ENCODE data around the gene GAS7.
"Not testable (repeated sequence)": the region's sequence is repeated elsewhere in the genome, so short reads cannot be mapped to it uniquely, and the experiment has no call there.

Gene GAS7

DNA sequence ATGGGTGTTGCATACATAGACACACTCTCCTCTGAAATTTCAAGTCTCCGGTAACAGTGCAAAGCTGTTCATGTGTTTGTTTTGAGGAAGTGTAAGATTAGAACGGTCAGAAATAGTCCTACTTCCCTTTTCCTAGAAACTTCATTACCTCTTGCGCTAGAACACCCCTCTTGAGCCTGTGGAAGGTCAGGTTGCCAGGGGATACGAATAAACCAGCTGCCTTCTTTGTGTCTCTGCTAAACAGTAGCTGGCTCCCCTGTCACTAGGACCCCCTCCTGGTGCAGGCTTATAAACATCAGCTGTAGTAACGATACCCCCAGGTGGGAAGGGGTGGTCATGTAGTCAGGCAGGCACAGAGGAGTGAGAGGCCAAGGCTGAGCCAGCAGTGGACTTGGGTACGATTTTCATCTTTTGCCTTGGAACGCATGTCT, 179.9 kb downstream of the GAS7 start:
- DNase-seq (ENCODE audit: low read depth): no peak

DNA sequence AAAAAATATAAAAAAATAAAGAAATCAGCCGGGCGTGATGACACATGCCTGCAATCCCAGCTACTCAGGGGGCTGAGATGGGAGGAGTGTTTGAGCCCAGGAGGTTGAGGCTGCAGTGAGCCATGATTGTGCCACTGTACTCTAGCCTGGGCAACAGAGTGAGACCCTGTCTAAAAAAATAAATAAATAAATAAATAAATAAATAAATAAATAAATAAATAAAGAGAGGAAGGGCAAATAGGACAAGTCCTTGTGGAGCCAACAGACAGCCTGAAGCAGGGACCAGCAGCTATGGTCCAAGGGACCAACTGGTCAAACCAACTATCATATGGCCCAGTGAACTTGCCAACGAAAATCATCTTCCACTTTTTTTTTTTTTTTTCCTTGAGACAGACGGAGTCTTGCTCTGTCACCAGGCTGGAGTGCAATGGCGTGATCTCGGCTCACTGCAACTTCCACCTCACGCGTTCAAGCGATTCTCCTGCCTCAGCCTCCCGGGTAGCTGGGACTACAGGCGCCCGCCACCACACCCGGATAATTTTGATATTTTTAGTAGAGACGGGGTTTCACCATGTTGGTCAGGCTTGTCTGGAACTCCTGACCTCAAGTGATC, 181.3 kb downstream of the GAS7 start:
- DNase-seq (ENCODE audit: low read depth): not testable (repeated sequence)

DNA sequence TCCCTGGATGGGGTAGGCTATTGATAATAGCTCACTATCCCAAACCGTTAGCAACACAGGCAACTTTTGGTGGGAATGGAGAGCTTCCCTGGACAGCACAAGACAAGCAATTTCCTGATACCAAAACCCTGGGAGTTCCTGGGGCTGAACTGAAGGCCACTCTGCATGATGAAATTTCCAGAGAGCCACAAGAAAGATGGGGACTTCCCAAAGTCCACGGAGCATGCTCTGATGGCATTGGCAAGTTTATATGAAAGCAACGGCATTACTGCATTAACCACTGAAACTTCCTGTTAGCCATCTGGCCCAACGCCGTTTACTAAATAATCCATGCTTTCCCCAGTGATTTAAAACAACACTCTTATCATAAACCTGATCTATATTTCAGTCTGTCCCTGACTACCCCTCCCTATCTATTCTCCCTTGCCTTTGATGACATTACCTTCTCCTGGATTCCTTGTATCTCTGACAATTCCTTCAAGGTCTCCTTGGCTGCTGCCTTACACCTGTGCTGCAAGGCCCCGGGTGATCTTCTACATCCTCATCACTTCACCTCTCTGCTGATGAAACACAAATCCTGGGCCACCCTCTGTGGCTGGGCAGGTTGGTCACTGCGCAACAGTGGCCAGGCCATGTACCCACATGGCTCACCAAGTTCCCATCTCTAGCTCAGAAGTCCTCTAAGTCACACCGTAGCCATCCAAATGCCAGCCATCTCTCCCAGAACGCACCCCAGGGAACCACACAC, 184.9 kb downstream of the GAS7 start:
- no peak for DNase-seq (ENCODE audit: low read depth)

DNA sequence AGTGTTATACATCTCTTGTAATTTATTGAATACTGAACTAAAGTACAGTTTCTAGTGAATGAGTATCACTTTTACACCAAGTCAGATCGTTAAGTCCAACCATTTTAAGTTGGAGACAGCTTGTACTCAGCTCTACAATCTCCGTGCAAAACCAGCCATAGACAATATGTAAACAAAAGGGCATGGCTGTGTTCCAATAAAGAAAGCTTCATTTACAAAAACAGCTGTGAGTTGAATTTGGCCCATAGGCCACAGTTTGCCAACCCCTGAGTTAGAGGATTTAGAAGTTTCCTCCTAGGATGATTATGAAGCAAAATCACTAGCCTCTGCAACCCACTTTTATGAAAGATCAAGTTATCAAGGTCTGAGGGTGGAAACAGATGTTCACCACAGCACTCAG, 187.7 kb downstream of the GAS7 start:
- no peak for DNase-seq (ENCODE audit: low read depth)

DNA sequence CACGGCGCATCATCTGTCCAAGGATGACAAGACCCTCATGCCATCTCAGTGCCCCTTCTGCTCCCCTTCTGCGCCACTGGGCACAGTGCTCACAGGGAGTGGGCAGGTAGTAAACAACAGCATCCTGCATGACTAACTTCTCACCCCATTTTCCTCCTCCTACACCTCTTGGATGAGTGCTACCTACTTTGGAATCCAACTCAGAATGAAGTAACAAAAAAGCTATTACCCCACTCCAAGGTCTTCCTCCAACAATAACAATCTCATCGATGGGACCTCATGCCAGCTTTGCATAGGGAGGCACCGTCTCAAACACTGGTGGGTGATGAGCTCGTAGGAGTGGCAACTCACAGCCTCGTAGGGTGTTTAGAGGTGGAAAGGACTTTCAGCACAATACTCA, 194.7 kb downstream of the GAS7 start:
- no peak for DNase-seq (ENCODE audit: low read depth)

DNA sequence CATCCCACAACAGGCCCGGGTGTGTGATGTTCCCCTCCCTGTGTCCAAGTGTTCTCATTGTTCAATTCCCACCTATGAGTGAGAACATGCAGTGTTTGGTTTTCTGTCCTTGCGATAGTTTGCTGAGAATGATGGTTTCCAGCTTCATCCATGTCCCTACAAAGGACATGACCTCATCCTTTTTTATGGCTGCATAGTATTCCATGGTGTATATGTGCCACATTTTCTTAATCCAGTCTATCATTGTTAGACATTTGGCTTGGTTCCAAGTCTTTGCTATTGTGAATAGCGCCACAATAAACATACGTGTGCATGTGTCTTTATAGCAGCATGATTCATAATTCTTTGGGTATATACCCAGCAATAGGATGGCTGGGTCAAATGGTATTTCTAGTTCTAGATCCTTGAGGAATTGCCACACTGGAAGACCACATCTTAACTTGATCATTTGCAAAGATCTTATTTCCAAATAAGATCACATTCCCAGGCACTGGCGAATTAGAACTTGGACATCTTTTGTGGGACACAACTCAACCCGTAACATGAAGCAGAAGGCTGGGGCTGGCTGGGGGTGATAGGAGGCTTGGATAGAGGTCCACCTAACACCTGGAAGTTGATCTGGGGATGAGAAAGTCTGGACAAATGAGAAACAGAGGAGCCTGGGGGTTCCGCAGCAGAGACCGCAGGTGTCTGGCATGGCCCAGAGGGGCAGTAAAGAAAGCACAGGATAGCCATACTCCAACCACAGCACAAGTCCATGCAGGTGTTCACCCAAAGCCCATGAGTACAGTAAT, 195.6 kb downstream of the GAS7 start:
- not testable (repeated sequence) for DNase-seq (ENCODE audit: low read depth)

DNA sequence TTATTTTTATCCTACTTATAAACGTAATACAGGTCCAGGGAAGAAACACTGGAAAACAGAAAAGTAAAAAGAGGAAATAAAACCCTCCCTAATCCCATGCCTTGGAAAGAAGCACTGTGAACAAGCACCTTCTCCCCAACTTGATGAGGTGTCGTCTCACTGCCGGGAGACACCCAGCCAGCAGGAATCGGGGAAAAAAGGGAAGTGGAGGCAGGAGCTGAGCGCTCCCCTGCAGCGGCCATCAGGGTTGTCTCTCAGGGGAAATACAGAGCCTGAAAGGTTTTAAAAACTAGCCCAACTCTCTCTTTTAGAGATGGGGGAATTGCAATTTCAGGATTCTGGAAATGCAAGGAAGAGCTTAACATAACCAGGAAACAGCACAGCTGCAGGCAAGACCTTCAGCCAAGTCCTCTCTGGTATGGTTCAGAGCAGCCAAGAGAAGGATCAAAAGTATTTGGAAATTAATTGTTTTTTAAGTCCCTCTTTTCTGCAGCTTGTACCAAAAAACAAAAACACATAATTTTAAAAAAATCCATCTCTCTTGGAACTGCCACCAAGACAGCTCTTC, 197.0 kb downstream of the GAS7 start:
- no peak for DNase-seq (ENCODE audit: low read depth)

DNA sequence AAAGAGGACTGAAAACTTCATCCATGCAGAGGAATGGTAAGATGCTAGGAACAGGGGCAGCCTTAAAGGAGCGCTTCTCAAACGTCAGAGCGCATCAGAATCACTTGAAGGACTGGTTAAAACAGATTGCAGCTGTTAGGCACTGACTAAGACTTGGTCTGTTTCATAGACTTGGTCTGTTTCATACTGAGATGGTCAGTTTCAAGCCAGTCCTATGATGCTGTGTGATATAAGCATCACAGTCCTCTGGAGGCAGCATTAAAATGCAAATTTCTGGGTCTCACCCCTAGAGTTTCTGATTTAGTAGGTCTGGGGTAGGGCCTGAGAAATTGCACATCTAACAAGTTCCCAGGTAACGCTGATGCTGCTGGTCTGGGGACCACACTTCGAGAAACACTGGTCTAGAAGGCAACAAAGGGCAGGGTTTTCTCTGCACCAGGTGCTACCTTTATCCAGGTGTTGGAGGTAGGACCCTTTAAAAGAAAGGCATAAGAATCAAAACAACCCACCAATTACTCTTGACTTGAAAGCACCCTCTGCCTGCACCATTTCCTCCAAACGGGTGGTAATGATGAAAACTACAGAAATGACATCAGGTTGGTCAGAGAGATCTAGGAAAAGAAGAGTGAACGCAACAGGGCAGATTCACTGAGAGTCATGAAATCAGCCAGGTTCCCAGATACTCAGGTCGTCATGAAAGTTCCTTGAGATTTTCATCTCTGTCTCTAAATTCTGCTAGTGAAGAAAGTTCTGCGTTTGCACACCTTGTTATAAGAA, 198.3 kb downstream of the GAS7 start:
- no peak for DNase-seq (ENCODE audit: low read depth)

DNA sequence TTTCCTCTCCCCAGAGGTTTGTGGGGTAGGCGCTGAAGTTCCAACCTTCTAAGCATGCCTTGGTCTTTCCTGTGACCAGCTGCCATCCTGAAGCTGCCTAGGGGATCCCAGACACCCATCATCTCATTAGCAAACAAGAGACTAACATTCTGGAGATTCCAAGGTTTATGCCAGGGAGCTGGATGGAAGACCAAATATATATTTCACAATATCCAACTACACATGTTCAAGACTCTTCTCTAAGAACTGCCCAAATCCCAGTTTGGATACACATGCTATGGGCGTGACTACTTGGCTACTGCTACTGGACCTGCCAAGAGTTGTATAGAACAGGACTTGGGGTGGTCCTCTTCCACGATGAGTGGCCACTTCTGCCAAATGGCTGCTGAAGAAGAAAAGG, 200.3 kb downstream of the GAS7 start:
- no peak for DNase-seq (ENCODE audit: low read depth)

DNA sequence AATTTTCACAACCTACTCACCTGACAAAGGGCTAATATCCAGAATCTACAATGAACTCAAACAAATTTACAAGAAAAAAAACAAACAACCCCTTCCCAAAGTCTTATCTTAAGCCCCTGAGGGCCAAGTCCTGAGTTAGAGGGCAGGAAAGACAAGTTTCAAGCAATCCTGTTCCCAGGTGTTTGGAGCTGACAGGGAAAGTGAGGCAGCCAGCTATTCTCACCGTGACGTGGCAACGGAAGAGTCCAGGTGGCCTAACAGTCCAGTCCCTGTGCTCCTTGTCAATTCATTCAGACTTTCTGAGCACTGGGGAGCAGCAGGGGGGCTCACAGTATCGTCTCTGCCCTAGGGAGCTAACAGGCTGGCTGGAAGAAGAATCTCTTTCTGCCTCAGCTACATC, 203.6 kb downstream of the GAS7 start:
- no peak for DNase-seq (ENCODE audit: low read depth)

DNA sequence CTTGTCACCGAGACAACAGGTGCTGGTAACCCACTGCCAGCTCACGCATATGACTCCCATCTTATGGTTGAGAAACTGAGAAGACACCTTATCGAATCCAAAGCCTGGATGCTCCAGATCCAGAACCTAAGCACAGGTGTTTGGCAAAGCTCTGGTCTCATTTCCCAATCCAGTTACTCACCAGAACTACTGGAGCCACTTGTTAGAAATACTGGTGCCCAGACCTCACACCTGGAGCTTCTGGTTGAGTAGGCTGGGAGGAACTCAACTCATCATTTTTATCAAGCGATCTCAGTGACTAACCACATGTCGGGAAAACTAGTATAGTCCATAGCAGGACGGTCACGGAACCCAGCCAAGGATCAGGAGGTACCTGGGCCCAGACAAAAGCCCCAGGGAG, 206.6 kb downstream of the GAS7 start:
- no peak for DNase-seq (ENCODE audit: low read depth)

DNA sequence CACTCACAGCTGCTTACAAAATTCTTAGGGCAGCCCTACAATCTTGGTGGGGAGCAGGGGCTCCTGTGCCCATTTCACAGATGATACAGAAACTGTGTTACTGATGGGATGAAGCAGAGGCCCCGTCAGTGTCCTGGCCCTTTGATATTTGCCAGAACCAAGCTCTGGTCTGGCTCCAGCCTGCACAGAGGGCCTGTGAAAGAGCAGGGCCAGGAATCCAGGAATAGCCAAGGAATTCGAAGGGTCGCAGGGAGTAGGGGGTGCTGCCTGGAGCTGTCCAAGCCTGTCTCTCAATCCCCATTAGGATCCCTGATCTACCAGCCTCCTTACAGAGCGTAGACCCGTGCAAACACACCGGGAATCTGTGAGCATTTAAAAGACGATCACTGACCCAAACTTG, 207.1 kb downstream of the GAS7 start:
- DNase-seq (ENCODE audit: low read depth): no peak

DNA sequence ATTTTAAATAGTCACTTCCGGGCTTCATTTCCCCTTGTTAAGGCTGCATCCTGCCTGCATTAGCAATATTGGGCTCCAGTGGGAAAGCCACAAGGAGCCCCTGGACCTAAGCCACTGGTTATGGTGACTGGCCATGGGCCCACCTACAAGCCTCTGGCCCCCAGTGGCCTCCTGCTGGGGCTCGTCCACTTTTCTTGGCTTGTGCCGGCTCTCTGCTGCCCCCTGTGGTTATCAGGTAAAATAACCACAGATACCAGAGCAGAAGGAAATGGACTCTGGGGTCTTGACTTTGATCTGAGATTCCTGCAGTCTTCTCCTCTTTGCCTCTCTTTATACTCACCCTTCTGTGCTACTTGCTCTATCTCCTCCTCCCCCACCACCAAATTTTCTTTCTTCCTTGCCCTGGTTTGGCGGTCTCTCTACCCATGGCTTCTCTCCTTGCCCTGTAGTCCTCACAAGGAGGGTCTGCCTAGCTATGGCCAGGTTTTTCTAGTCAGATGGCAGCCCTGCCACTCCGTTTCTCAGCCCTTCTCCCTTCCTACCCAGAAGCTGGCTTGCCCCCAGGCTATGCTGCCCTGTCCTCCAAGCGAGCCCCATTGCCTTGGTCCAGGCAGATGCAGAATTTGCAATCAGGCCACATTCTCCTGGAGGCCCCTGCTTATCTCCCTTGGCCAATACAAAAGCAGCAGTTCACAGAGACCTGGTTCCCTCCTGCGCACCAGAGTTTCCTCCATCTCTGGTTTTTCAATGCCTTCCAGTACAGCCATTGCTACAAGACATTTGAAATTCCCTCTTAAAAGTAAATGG, 210.4 kb downstream of the GAS7 start:
- no peak for DNase-seq (ENCODE audit: low read depth)

DNA sequence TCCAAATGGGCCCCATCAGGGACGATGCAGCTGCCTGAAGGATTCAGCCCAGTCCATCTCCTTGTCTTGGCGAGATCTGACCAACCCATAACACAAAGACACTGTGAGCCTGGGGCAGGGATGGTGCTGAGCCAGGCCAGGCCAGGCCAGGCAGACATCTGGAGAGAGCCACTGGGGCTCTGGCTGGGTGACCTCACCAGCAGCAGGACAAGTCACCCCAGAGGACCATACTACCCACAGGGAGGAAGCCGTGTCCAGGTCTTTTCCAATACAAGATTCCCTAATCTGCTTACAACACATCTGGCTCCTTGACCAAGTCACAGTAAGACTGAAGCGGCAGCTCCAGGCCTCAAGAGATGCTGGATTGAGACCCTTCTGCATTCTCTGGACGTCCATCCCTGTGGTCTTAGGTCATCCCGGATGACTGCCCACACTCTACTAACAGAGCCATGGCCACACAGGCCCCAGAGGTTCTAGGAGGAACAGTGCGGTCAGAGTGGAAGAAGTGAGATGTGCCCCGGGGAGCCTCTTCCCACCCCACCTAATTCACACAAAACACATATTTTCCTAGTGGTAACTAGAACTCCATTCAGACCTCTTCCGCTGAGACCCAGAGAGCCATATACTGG, 211.5 kb downstream of the GAS7 start:
- no peak for DNase-seq (ENCODE audit: low read depth)

DNA sequence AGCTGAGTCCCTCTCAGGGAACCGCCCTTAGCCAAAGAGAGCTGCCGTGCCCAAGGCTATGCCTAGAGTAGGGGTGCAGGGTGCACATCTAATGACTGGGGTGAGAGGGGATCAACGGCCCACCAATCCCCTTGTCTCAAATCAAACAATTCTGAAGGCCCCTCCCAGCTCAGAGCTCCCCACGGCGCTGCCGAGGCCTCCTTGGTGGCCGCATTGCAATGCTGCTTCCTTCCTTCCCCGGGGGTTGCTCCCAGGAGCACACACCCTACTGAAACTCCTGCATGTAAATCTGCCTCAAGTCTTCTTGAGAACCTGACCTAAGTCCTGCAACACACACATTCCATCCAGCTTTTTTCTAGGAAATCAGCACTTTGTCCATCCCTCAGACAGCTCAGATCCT, 212.8 kb downstream of the GAS7 start:
- no peak for DNase-seq (ENCODE audit: low read depth)

DNA sequence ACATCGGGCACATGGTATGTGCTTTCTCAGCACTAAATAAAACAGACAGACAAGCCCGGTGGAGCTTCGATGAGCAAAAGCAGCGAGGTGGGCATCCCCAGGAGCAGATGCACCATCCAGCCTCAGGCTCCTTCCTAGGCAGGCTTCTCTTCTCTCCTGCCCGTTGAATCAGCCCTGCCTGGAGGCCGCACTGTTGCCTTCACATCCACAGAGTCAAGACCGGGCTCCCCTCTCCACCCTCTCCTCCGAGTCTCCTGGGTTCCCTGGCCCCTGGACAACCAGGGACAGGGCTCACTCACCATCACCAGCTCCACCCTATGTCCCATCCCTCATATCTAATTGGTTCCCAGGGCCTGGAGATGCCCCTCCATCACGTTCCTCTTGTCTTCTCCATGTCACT, 213.6 kb downstream of the GAS7 start:
- no peak for DNase-seq (ENCODE audit: low read depth)

DNA sequence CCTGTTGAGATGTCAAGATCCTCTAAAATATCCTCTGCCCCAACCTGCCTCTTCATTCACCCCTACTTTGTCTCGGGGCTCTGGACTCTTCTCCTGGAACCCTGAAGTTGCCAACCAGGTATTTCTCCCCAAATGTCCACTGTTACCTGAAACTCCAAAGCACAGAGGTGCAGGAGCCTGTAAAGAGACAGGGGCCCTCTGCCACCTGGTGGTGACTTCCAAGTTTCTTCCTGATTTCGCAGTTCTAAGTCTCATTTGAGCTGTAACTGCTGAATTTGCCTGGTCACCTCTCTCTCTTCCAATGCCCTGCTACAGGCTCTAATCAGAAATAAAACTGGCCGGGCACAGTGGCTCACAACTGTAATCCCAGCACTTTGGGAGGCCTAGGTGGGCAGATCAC, 216.2 kb downstream of the GAS7 start:
- no peak for DNase-seq (ENCODE audit: low read depth)

DNA sequence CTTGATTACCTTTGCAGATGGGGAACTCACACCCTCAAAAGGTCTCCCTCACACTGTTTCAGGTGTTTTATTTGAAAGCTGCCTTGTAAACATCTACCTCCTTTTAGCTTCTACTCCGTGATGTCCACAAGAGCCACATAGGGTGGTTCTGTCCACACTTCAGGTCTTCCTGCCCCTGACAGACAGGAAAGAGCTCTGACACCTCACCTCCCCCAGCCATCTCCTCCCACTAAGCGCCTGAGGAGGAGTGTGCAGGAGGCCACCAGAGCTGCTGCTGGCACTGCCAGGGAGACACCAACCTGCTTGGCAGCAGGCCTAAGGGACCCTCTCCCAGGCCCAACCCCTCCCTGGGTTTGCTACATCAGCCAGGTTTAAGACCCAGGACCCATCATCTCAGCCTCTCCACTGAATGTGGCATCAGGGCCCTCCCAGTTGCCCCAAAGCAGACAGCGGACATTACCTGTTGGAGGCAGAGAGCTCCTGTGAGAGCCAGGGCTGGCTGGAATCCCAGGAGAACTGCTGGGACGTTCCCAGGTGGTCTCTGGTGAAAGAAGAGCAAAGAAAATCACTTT, 217.0 kb downstream of the GAS7 start:
- DNase-seq (ENCODE audit: low read depth): no peak

DNA sequence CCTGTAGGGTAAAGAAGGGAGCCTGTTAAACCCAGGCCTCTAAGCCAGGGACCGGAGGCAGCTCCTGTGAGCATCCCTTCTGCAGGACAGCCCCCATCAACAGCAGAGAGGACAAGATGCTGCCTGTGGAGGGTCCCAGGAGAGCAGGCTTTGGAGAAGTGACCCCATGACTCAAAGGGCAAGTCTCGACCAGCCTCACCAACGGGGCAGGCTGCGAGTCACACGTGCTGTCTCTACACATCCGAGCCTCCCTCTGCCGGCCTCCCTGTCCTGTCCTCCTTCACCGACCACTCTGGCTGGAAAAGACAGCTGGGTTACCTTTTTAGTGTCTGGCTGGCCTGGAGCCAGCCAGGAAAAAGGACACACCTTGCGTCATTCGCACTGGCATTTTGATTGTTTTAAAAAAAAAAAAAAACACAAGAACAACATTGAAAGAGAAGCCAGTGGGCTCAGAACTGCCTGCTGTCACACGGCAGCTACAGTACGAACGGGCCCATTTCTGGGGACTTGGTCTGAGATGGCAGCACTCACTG, 218.9 kb downstream of the GAS7 start:
- DNase-seq (ENCODE audit: low read depth): no peak

DNA sequence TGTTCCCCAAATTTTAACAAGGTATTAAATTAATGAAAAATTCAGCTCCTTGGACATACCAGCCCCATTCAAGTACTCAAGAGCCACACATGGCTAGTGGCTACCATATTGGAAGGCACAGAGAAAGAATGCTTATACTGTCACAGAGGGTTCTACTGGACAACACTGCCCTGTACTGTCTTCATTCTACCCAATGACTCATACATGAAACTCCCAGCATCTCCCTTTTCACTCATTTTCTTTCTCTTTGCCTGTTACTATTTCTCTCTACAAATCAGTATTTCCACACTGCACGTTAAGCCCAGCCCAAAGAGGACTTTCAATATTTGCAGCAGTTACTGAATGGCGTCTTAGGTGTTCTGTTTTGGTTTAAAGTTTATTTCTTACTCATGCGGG, 221.2 kb downstream of the GAS7 start:
- no peak for DNase-seq (ENCODE audit: low read depth)
